Liver (tissue), 9 donors: ENCODE results near the gene TRMO. TPM values are rescaled to one million over a fixed set of nuclear protein-coding genes. Genes with fewer than 3 reads are reported as not detected.

ENCODE experiments used
- DNase-seq: peaks from one replicate; pipeline ENCODE4 v3.0.0-alpha.2; 2017; ENCODE audit warnings: low spot score
- H3K27ac ChIP-seq, 2 donors: one replicate each; pipeline ENCODE4 v1.7.0; 2013; ENCODE audit warnings: inconsistent platforms in 2 of 2, low read length in 2 of 2, control low read depth in 1 of 2, low read depth in 1 of 2, mild to moderate bottlenecking in 1 of 2
- H3K27me3 ChIP-seq, 4 donors: one replicate each; pipeline versions ENCODE4 v1.6.1 to v1.7.0; 2013; ENCODE audit warnings: low read length in 3 of 4, inconsistent platforms in 1 of 4, mild to moderate bottlenecking in 1 of 4, moderate library complexity in 1 of 4; ENCODE audit not compliant: control insufficient read depth in 4 of 4, insufficient read depth in 4 of 4
- H3K36me3 ChIP-seq, 4 donors: one replicate each; pipeline versions ENCODE4 v1.6.1 to v1.7.0; 2013; ENCODE audit warnings: low read length in 3 of 4, mild to moderate bottlenecking in 3 of 4, low read depth in 1 of 4, moderate library complexity in 1 of 4; ENCODE audit not compliant: control insufficient read depth in 4 of 4, insufficient read depth in 3 of 4
- H3K4me1 ChIP-seq, 4 donors: one replicate each; pipeline versions ENCODE4 v1.6.1 to v1.7.0; 2013; ENCODE audit warnings: low read length in 3 of 4, mild to moderate bottlenecking in 3 of 4, moderate library complexity in 1 of 4; ENCODE audit not compliant: control insufficient read depth in 4 of 4, insufficient read depth in 4 of 4
- H3K4me3 ChIP-seq, 3 donors: one replicate each; pipeline versions ENCODE4 v1.6.1 to v1.7.0; 2013; ENCODE audit warnings: low read length in 3 of 3, control low read depth in 1 of 3, low read depth in 1 of 3, mild to moderate bottlenecking in 1 of 3
- H3K9ac ChIP-seq, 2 donors: one replicate each; pipeline ENCODE4 v1.7.0; 2013; ENCODE audit warnings: low read length in 2 of 2, mild to moderate bottlenecking in 2 of 2, moderate library complexity in 2 of 2, control low read depth in 1 of 2, low read depth in 1 of 2
- H3K9me3 ChIP-seq, 4 donors: one replicate each; pipeline versions ENCODE4 v1.6.1 to v1.7.0; 2013; ENCODE audit warnings: low read length in 3 of 4; ENCODE audit not compliant: control insufficient read depth in 4 of 4
- EGR1 ChIP-seq, 2 donors: IDR thresholded peaks; 2 replicates each; pipeline ENCODE4 v1.6.1; 2016 to 2018; ENCODE audit warnings: antibody characterized with exemption in 2 of 2, low read depth in 2 of 2
- GABPA ChIP-seq, 2 donors: IDR thresholded peaks in 1 of 2; conservative IDR thresholded peaks in 1 of 2; 2 replicates each; pipeline ENCODE4 v1.6.1; 2016; ENCODE audit warnings: antibody characterized with exemption in 2 of 2, mild to moderate bottlenecking in 1 of 2, moderate library complexity in 1 of 2
- HNF4A ChIP-seq, 2 donors: conservative IDR thresholded peaks; 2 replicates each; pipeline ENCODE4 v1.6.1; 2016; ENCODE audit warnings: antibody characterized with exemption in 2 of 2, mild to moderate bottlenecking in 2 of 2
- JUND ChIP-seq, 2 donors: IDR thresholded peaks; 2 replicates each; pipeline ENCODE4 v1.6.1; 2016; ENCODE audit warnings: antibody characterized with exemption in 2 of 2
- NR2F2 ChIP-seq: IDR thresholded peaks from 2 replicates; pipeline ENCODE4 v1.6.1; 2016; ENCODE audit warnings: antibody characterized with exemption
- RAD21 ChIP-seq, 2 donors: IDR thresholded peaks; 2 replicates each; pipeline ENCODE4 v1.6.1; 2016; ENCODE audit warnings: antibody characterized with exemption in 2 of 2, mild to moderate bottlenecking in 2 of 2
- RXRA ChIP-seq, 2 donors: IDR thresholded peaks; 2 replicates each; pipeline ENCODE4 v1.6.1; 2017 to 2018; ENCODE audit warnings: antibody characterized with exemption in 2 of 2, mild to moderate bottlenecking in 1 of 2
- SP1 ChIP-seq: IDR thresholded peaks from 2 replicates; pipeline ENCODE4 v1.6.1; 2018; ENCODE audit warnings: antibody characterized with exemption, mild to moderate bottlenecking
- TAF1 ChIP-seq: conservative IDR thresholded peaks from 2 replicates; pipeline ENCODE4 v1.6.1; 2016; ENCODE audit warnings: antibody characterized with exemption, mild to moderate bottlenecking
- WGBS: extraction: QIAGEN DNeasy Blood & Tissue Kit; methylation state at CpG from one replicate; pipeline ENCODE4 v1.1.7; 2013; 5-methylcytosine and 5-hydroxymethylcytosine counted together
- polyA plus RNA-seq, 2 donors: library from polyadenylated mRNA; stranded (reverse) in 1 of 2; unstranded in 1 of 2; fragments of 200-250 nt in 1 of 2; fragments of >200 nt in 1 of 2; fragmentation: Nextera tagmentation in 1 of 2; extraction: Ambion mirVana in 1 of 2; gene quantifications; one replicate each; pipeline versions ENCODE4 v1.2.1 to v1.2.3, GENCODE V29; 2013 to 2015
- total RNA-seq, 2 donors: library from RNA; depleted of rRNA; stranded (reverse); fragments of >200 nt; gene quantifications; one replicate each; pipeline ENCODE4 v1.2.3, GENCODE V29; 2014
- TF ChIP-seq, protein P1 (sequence below): IDR thresholded peaks from 2 replicates; pipeline ENCODE4 v1.6.1; 2016; ENCODE audit warnings: antibody characterized with exemption
- TF ChIP-seq, protein P2 (sequence below): fragments of 150-350 bp; IDR thresholded peaks from 2 replicates; pipeline ENCODE4 v1.5.1; 2017; ENCODE audit warnings: improper control_type of control experiment, low read depth, low read length; ENCODE audit not compliant: missing input control
- TF ChIP-seq, protein P3 (sequence below): IDR thresholded peaks from 2 replicates; pipeline ENCODE4 v1.6.1; 2016; ENCODE audit warnings: antibody characterized with exemption, mild to moderate bottlenecking
- TF ChIP-seq, protein P4 (sequence below): IDR thresholded peaks from 2 replicates; pipeline ENCODE4 v1.6.1; 2016; ENCODE audit warnings: antibody characterized with exemption
- donor health status: healthy.
- donor health status: healthy.
- donor health status: healthy.
- donor health status: healthy.
- donor health status: healthy.

The TRMO gene
- total and polyA plus RNA-seq, 4 donors: 7.0 to 13.2 (median 9.7) TPM

DNA sequence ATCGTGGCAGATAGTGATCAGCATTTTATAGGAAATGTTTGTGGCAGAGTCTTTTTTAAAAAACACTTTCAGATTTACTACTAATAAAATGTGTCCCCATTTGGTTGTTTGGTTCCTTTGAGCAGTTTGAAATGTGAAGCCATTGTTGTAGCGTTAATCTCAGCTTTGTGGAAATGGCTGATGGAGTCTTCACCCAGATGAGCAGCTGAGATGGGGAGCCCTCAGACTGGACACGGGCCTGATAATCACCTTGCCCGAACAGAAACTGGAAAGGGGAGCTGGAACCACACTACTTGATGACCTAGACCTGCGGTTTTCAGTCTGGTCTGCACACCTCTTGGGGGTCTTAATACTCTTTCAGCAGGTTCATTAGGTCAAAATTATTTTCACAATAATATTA is 40.3 kb upstream of the TRMO start:
- no peaks in the 10 kb centered on the region for H3K9me3 ChIP-seq
- no peaks in the 10 kb centered on the region for H3K4me1 ChIP-seq
- TF ChIP-seq RAD21 (IDR thresholded peaks at IDR 0.05) (no peak), TAF1 (no peak), HNF4A (conservative IDR thresholded peaks at IDR 0.05) (no peak), JUND (IDR thresholded peaks at IDR 0.05) (no peak), SP1 (no peak), RXRA (IDR thresholded peaks at IDR 0.05) (no peak), EGR1 (IDR thresholded peaks at IDR 0.05; ENCODE audit: low read depth in 2 of 2) (no peak)
- TF ChIP-seq, protein P1, sequence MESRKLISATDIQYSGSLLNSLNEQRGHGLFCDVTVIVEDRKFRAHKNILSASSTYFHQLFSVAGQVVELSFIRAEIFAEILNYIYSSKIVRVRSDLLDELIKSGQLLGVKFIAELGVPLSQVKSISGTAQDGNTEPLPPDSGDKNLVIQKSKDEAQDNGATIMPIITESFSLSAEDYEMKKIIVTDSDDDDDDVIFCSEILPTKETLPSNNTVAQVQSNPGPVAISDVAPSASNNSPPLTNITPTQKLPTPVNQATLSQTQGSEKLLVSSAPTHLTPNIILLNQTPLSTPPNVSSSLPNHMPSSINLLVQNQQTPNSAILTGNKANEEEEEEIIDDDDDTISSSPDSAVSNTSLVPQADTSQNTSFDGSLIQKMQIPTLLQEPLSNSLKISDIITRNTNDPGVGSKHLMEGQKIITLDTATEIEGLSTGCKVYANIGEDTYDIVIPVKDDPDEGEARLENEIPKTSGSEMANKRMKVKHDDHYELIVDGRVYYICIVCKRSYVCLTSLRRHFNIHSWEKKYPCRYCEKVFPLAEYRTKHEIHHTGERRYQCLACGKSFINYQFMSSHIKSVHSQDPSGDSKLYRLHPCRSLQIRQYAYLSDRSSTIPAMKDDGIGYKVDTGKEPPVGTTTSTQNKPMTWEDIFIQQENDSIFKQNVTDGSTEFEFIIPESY: no peak
- TF ChIP-seq, protein P2, sequence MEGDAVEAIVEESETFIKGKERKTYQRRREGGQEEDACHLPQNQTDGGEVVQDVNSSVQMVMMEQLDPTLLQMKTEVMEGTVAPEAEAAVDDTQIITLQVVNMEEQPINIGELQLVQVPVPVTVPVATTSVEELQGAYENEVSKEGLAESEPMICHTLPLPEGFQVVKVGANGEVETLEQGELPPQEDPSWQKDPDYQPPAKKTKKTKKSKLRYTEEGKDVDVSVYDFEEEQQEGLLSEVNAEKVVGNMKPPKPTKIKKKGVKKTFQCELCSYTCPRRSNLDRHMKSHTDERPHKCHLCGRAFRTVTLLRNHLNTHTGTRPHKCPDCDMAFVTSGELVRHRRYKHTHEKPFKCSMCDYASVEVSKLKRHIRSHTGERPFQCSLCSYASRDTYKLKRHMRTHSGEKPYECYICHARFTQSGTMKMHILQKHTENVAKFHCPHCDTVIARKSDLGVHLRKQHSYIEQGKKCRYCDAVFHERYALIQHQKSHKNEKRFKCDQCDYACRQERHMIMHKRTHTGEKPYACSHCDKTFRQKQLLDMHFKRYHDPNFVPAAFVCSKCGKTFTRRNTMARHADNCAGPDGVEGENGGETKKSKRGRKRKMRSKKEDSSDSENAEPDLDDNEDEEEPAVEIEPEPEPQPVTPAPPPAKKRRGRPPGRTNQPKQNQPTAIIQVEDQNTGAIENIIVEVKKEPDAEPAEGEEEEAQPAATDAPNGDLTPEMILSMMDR: no peak
- no peak overlapping the region for H3K9ac ChIP-seq
- WGBS: 89% methylated on average over 5 of the region's 5 CpGs
- H3K4me3 ChIP-seq: no peak overlapping the region
- H3K27ac ChIP-seq: no peak overlapping the region
- H3K27me3 ChIP-seq: no peaks in the 10 kb centered on the region
- H3K36me3 ChIP-seq: no peaks in the 10 kb centered on the region
- DNase-seq: peak; percentile 4

GRCh38 chr9:97962136-97962535 is 39.8 kb upstream of the TRMO start:
- H3K9me3 ChIP-seq: no peaks in the 10 kb centered on the region
- H3K4me3 ChIP-seq: no peak overlapping the region
- H3K9ac ChIP-seq: no peak overlapping the region
- WGBS: 81% methylated on average over 4 of the region's 4 CpGs
- H3K27me3 ChIP-seq: no peaks in the 10 kb centered on the region
- H3K36me3 ChIP-seq: no peaks in the 10 kb centered on the region
- TF ChIP-seq TAF1 (no peak), JUND (IDR thresholded peaks at IDR 0.05) (no peak), RXRA (IDR thresholded peaks at IDR 0.05) (no peak), HNF4A (conservative IDR thresholded peaks at IDR 0.05) (no peak), SP1 (no peak), EGR1 (IDR thresholded peaks at IDR 0.05; ENCODE audit: low read depth in 2 of 2) (no peak), NR2F2 (no peak), RAD21 (IDR thresholded peaks at IDR 0.05) (no peak), GABPA (IDR thresholded peaks at IDR 0.05 in 1 of 2, conservative IDR thresholded peaks at IDR 0.05 in 1 of 2) (no peak)
- TF ChIP-seq, protein P2: no peak
- TF ChIP-seq, protein P3, sequence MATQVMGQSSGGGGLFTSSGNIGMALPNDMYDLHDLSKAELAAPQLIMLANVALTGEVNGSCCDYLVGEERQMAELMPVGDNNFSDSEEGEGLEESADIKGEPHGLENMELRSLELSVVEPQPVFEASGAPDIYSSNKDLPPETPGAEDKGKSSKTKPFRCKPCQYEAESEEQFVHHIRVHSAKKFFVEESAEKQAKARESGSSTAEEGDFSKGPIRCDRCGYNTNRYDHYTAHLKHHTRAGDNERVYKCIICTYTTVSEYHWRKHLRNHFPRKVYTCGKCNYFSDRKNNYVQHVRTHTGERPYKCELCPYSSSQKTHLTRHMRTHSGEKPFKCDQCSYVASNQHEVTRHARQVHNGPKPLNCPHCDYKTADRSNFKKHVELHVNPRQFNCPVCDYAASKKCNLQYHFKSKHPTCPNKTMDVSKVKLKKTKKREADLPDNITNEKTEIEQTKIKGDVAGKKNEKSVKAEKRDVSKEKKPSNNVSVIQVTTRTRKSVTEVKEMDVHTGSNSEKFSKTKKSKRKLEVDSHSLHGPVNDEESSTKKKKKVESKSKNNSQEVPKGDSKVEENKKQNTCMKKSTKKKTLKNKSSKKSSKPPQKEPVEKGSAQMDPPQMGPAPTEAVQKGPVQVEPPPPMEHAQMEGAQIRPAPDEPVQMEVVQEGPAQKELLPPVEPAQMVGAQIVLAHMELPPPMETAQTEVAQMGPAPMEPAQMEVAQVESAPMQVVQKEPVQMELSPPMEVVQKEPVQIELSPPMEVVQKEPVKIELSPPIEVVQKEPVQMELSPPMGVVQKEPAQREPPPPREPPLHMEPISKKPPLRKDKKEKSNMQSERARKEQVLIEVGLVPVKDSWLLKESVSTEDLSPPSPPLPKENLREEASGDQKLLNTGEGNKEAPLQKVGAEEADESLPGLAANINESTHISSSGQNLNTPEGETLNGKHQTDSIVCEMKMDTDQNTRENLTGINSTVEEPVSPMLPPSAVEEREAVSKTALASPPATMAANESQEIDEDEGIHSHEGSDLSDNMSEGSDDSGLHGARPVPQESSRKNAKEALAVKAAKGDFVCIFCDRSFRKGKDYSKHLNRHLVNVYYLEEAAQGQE: no peak
- TF ChIP-seq, protein P4, sequence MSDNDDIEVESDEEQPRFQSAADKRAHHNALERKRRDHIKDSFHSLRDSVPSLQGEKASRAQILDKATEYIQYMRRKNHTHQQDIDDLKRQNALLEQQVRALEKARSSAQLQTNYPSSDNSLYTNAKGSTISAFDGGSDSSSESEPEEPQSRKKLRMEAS: no peak
- no peak for DNase-seq
- H3K27ac ChIP-seq: no peak overlapping the region
- no peaks in the 10 kb centered on the region for H3K4me1 ChIP-seq
